Prostate gland (tissue), 2 donors: Measurements from ENCODE around the gene IL15RA. TPM values are rescaled to one million over a fixed set of nuclear protein-coding genes. Genes with fewer than 3 reads are reported as not detected.

Source experiments
- DNase-seq: peaks from one replicate; pipeline ENCODE4 v3.0.0-alpha.2; 2019; ENCODE audit warnings: low spot score
- H3K27ac ChIP-seq, 2 donors: fragments of 200-600 bp; sonication (generic); 2 replicates each; pipeline ENCODE4 v1.5.1; 2017 to 2019
- H3K27me3 ChIP-seq: fragments of 200-600 bp; sonication (generic); replicated peaks from 2 replicates; pipeline ENCODE4 v1.5.1; 2019; ENCODE audit not compliant: insufficient read depth
- H3K36me3 ChIP-seq, 2 donors: fragments of 200-600 bp; sonication (generic); 1 replicate in 1 of 2; 2 replicates in 1 of 2; pipeline versions ENCODE4 v1.5.1 to v1.8.1; 2017 to 2019
- H3K4me1 ChIP-seq: fragments of 200-600 bp; sonication (generic); replicated peaks from 2 replicates; pipeline ENCODE4 v1.5.1; 2019
- H3K4me3 ChIP-seq, 2 donors: fragments of 200-600 bp; sonication (generic); 2 replicates each; pipeline ENCODE4 v1.5.1; 2017 to 2019
- H3K9me3 ChIP-seq: fragments of 200-600 bp; sonication (generic); 2 replicates; pipeline ENCODE4 v1.5.1; 2017
- CTCF ChIP-seq, 4 experiments: fragments of 200-600 bp in 2 of 4; fragments of 450-650 bp in 2 of 4; sonication (generic) in 2 of 4; IDR thresholded peaks; 1 replicate in 3 of 4; 2 replicates in 1 of 4; pipeline ENCODE4 v1.5.1; 2016 to 2019; ENCODE audit warnings: antibody characterized with exemption in 4 of 4, mild to moderate bottlenecking in 2 of 4, moderate library complexity in 2 of 4
- POLR2A ChIP-seq: fragments of 450-650 bp; IDR thresholded peaks from one replicate; pipeline ENCODE4 v1.6.1; 2016; ENCODE audit warnings: antibody characterized with exemption, mild to moderate bottlenecking
- POLR2AphosphoS5 ChIP-seq: sonication (generic); formaldehyde crosslinking; IDR thresholded peaks from one replicate; pipeline ENCODE4 v1.6.1; 2017; ENCODE audit warnings: antibody characterized with exemption
- WGBS: methylation state at CpG from one replicate; pipeline ENCODE4 v1.1.5; 2018; 5-methylcytosine and 5-hydroxymethylcytosine counted together
- intact Hi-C: fragments of 100-400 bp; cut with DNase I; formaldehyde crosslinking; loops from one replicate; pipeline ENCODE4 v1.14.2; 2022
- total RNA-seq, 2 donors: library from RNA; depleted of rRNA; stranded (reverse); fragments of >200 nt; gene quantifications; one replicate each; pipeline ENCODE4 v1.1.0, GENCODE V29; 2016

IL15RA gene
- total RNA-seq, 2 donors from 2014 or later: 11.7 to 18.5 TPM

GRCh38 chr10:6022660-6023059 is 45.3 kb upstream of the IL15RA start:
- H3K27ac ChIP-seq: peak overlapping the region in 1 of 2 donors; percentile 46
- intact Hi-C loops: no loop called here
- H3K36me3 ChIP-seq: no peaks in the 10 kb centered on the region
- no peak overlapping the region for H3K4me3 ChIP-seq
- peaks cover 5% of the 10 kb centered on the region for H3K4me1 ChIP-seq
- WGBS: 24% methylated on average over 3 of the region's 3 CpGs
- DNase-seq: peak; percentile 33
- TF ChIP-seq POLR2AphosphoS5 (no peak), CTCF (IDR thresholded peaks at IDR 0.05) (no peak), POLR2A (no peak)
- no peaks in the 10 kb centered on the region for H3K9me3 ChIP-seq
- no peaks in the 10 kb centered on the region for H3K27me3 ChIP-seq

GRCh38 chr10:6020826-6021225 is 43.5 kb upstream of the IL15RA start:
- peak; percentile 10 for TF ChIP-seq POLR2AphosphoS5
- no peak for TF ChIP-seq POLR2A
- no peak for TF ChIP-seq CTCF (IDR thresholded peaks at IDR 0.05)
- no peak overlapping the region for H3K27ac ChIP-seq
- H3K36me3 ChIP-seq: no peaks in the 10 kb centered on the region
- intact Hi-C loops: no loop called here
- DNase-seq: no peak
- no peak overlapping the region for H3K4me3 ChIP-seq
- no peaks in the 10 kb centered on the region for H3K9me3 ChIP-seq
- peaks cover 5% of the 10 kb centered on the region for H3K4me1 ChIP-seq
- no peaks in the 10 kb centered on the region for H3K27me3 ChIP-seq
- 65% methylated on average over 9 of the region's 9 CpGs for WGBS

GRCh38 chr10:6019796-6020195 is 42.5 kb upstream of the IL15RA start:
- Histone ChIP-seq H3K36me3 (no peaks in the 10 kb centered on the region), H3K4me1 (peaks cover 5% of the 10 kb centered on the region), H3K27me3 (no peaks in the 10 kb centered on the region), H3K4me3 (no peak overlapping the region), H3K9me3 (no peaks in the 10 kb centered on the region), H3K27ac (no peak overlapping the region)
- intact Hi-C loops: loop anchor here (10.0 kb wide), 1 partner anchor 65 kb away; the partner anchor contains the start of gene RBM17
- TF ChIP-seq POLR2A: no peak
- no peak for TF ChIP-seq POLR2AphosphoS5
- no peak for TF ChIP-seq CTCF (IDR thresholded peaks at IDR 0.05)
- WGBS: 92% methylated on average over 12 of the region's 12 CpGs
- DNase-seq: no peak

- H3K27me3 ChIP-seq: no peaks in the 10 kb centered on the region
- no peak overlapping the region for H3K27ac ChIP-seq
- no peaks in the 10 kb centered on the region for H3K36me3 ChIP-seq
- peaks cover 5% of the 10 kb centered on the region for H3K4me1 ChIP-seq
- no peak for DNase-seq
- intact Hi-C loops: loop anchor here (10.0 kb wide), 1 partner anchor 66 kb away; the partner anchor contains the start of gene RBM17
- H3K4me3 ChIP-seq: no peak overlapping the region
- WGBS: 90% methylated on average over 6 of the region's 6 CpGs
- TF ChIP-seq POLR2AphosphoS5: no peak
- TF ChIP-seq CTCF (IDR thresholded peaks at IDR 0.05): no peak
- no peak for TF ChIP-seq POLR2A
- H3K9me3 ChIP-seq: no peaks in the 10 kb centered on the region
These were observed 41.9 kb upstream of the IL15RA start for GRCh38 chr10:6019010-6019782.

- WGBS: 75% methylated on average over 5 of the region's 5 CpGs
- TF ChIP-seq POLR2AphosphoS5 (no peak), CTCF (IDR thresholded peaks at IDR 0.05) (no peak), POLR2A (no peak)
- no peak overlapping the region for H3K27ac ChIP-seq
These were observed 41.1 kb upstream of the IL15RA start for GRCh38 chr10:6018422-6018821.

More at GRCh38 chr10:6018422-6018821, 41.1 kb upstream of the IL15RA start:
- no peaks in the 10 kb centered on the region for H3K36me3 ChIP-seq
- DNase-seq: no peak
- intact Hi-C loops: loop anchor here (10.0 kb wide), 1 partner anchor 66 kb away; the partner anchor contains the start of gene RBM17
- no peaks in the 10 kb centered on the region for H3K4me1 ChIP-seq
- H3K27me3 ChIP-seq: no peaks in the 10 kb centered on the region
- no peak overlapping the region for H3K4me3 ChIP-seq
- no peaks in the 10 kb centered on the region for H3K9me3 ChIP-seq
